OCI-LY7 (cell line): ENCODE data around the gene CIB2.

Source experiments
- CTCF ChIP-seq: fragments of 200-600 bp; sonication (generic); conservative IDR thresholded peaks from 2 replicates; pipeline ENCODE4 v1.5.1; 2014; ENCODE audit warnings: mild to moderate bottlenecking, antibody characterized with exemption, low read length, moderate library complexity, mixed read lengths
- EZH2phosphoT487 ChIP-seq: fragments of 200-600 bp; sonication (generic); IDR thresholded peaks from 2 replicates; pipeline ENCODE4 v1.6.1; 2018; ENCODE audit warnings: low read depth, borderline replicate concordance, mild to moderate bottlenecking, mixed run types, antibody characterized with exemption, low read length, moderate library complexity, mixed read lengths

- TF ChIP-seq EZH2phosphoT487 (no peak), CTCF (no peak)
Measured at GRCh38 chr15:78087951-78088772, 43.1 kb downstream of the CIB2 start.
